ENCODE data around the gene KLHDC10.
"Not testable (repeated sequence)": the region's sequence is repeated elsewhere in the genome, so short reads cannot be mapped to it uniquely, and the experiment has no call there.

GRCh38 chr7:130083497-130083896 is 13.2 kb downstream of the KLHDC10 start:
- TF ChIP-seq CTCF, POLR2A (IDR thresholded peaks at IDR 0.05): not testable (repeated sequence)

Measured in prostate gland (tissue), 2 donors.